ENCODE measurements around the gene MALAT1.

GRCh38 chr11:65554057-65554818, 55.4 kb downstream of the MALAT1 start:
- TF ChIP-seq CTCF (conservative IDR thresholded peaks at IDR 0.05 in 1 of 2, IDR thresholded peaks at IDR 0.05 in 1 of 2; ENCODE audit: extremely low read depth in 1 of 2, insufficient read depth in 1 of 2, low read depth in 1 of 2, low read length in 2 of 2) (no peak), EZH2 (IDR thresholded peaks at IDR 0.05; ENCODE audit: borderline replicate concordance, low read length) (no peak)

Measured in mammary epithelial cell (primary cell).